Testis (tissue), 2 donors: ENCODE measurements around the gene OSBPL3.

Experiments
- POLR2A ChIP-seq: fragments of 450-650 bp; IDR thresholded peaks from one replicate; pipeline ENCODE4 v1.6.1; 2017; ENCODE audit warnings: antibody characterized with exemption, mild to moderate bottlenecking, moderate library complexity
- TF ChIP-seq, protein P1 (sequence below), 3 experiments: fragments of 450-650 bp in 2 of 3; fragments of 200-600 bp in 1 of 3; sonication (generic) in 1 of 3; IDR thresholded peaks; one replicate each; pipeline ENCODE4 v1.5.1; 2016 to 2019; ENCODE audit warnings: antibody characterized with exemption in 3 of 3, mild to moderate bottlenecking in 2 of 3, moderate library complexity in 1 of 3

DNA sequence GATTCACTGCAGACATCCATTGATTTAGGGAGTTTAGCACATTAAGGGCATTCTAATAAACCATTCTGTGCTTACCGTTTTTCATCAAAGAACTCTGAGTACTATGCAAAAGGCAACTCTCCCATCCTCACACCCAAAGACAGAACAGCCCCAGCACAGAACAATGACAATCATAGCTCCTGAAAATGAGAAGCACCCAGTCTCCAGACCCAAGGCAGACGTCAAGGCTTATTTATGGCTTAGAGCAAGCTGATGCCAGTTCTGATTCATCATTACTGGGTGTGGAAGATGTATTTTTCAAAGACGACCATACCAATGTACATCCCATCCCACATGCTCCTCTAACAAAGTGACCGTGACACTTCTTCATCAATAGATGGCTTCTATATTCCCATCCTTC, 67.6 kb downstream of the OSBPL3 start:
- TF ChIP-seq POLR2A: no peak
- TF ChIP-seq, protein P1, sequence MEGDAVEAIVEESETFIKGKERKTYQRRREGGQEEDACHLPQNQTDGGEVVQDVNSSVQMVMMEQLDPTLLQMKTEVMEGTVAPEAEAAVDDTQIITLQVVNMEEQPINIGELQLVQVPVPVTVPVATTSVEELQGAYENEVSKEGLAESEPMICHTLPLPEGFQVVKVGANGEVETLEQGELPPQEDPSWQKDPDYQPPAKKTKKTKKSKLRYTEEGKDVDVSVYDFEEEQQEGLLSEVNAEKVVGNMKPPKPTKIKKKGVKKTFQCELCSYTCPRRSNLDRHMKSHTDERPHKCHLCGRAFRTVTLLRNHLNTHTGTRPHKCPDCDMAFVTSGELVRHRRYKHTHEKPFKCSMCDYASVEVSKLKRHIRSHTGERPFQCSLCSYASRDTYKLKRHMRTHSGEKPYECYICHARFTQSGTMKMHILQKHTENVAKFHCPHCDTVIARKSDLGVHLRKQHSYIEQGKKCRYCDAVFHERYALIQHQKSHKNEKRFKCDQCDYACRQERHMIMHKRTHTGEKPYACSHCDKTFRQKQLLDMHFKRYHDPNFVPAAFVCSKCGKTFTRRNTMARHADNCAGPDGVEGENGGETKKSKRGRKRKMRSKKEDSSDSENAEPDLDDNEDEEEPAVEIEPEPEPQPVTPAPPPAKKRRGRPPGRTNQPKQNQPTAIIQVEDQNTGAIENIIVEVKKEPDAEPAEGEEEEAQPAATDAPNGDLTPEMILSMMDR (IDR thresholded peaks at IDR 0.05): no peak
